ENCODE results near the gene SLC8A3.
"Not testable (repeated sequence)": the region's sequence is repeated elsewhere in the genome, so short reads cannot be mapped to it uniquely, and the experiment has no call there.

SLC8A3 gene

GRCh38 chr14:70188659-70189455 is at the start of gene SLC8A3:
Gene SLC8A3, minus strand, starts transcription at chr14:70188951. Its CDS starts 20,529 bp downstream, at chr14:70168422.
- DNase-seq (ENCODE audit: low read depth) = no peak

- DNase-seq (ENCODE audit: low read depth) = no peak
Measured at GRCh38 chr14:70237710-70238109, 49.0 kb upstream of the SLC8A3 start.

GRCh38 chr14:70234066-70234950 is 45.6 kb upstream of the SLC8A3 start:
- no peak for DNase-seq (ENCODE audit: low read depth)

GRCh38 chr14:70231756-70232544 is 43.2 kb upstream of the SLC8A3 start:
- DNase-seq (ENCODE audit: low read depth) = not testable (repeated sequence)

- DNase-seq (ENCODE audit: low read depth) = not testable (repeated sequence)
Measured at GRCh38 chr14:70229877-70230640, 41.3 kb upstream of the SLC8A3 start.

- no peak for DNase-seq (ENCODE audit: low read depth)
Measured at GRCh38 chr14:70213721-70214282, 25.1 kb upstream of the SLC8A3 start.

- DNase-seq (ENCODE audit: low read depth) = no peak
Measured at GRCh38 chr14:70212752-70213151, 24.0 kb upstream of the SLC8A3 start.

GRCh38 chr14:70208380-70208779 is 19.6 kb upstream of the SLC8A3 start:
- no peak for DNase-seq (ENCODE audit: low read depth)

GRCh38 chr14:70203686-70204085 is 14.9 kb upstream of the SLC8A3 start:
- DNase-seq (ENCODE audit: low read depth) = no peak

- no peak for DNase-seq (ENCODE audit: low read depth)
Measured at GRCh38 chr14:70201994-70202393, 13.2 kb upstream of the SLC8A3 start.

GRCh38 chr14:70193396-70193795 is 4.6 kb upstream of the SLC8A3 start:
- no peak for DNase-seq (ENCODE audit: low read depth)

- no peak for DNase-seq (ENCODE audit: low read depth)
Measured at GRCh38 chr14:70192915-70193314, 4.2 kb upstream of the SLC8A3 start.

- no peak for DNase-seq (ENCODE audit: low read depth)
Measured at GRCh38 chr14:70190156-70190555, 1.4 kb upstream of the SLC8A3 start.

- DNase-seq (ENCODE audit: low read depth) = no peak
Measured at GRCh38 chr14:70189456-70190077, 816 bp upstream of the SLC8A3 start.

- no peak for DNase-seq (ENCODE audit: low read depth)
Measured at GRCh38 chr14:70188322-70188658, 461 bp downstream of the SLC8A3 start.

- no peak for DNase-seq (ENCODE audit: low read depth)
Measured at GRCh38 chr14:70186900-70187451, 1.8 kb downstream of the SLC8A3 start.

GRCh38 chr14:70183991-70184390 is 4.8 kb downstream of the SLC8A3 start:
- DNase-seq (ENCODE audit: low read depth) = no peak

- DNase-seq (ENCODE audit: low read depth) = no peak
Measured at GRCh38 chr14:70181276-70181675, 7.5 kb downstream of the SLC8A3 start.

- no peak for DNase-seq (ENCODE audit: low read depth)
Measured at GRCh38 chr14:70180718-70181117, 8.0 kb downstream of the SLC8A3 start.

GRCh38 chr14:70177081-70177800 is 11.5 kb downstream of the SLC8A3 start:
- DNase-seq (ENCODE audit: low read depth) = no peak
